Activated T-cell treated with anti-CD3 and anti-CD28 coated beads for 24 hours (primary cell): ENCODE results near the gene TBC1D3.
"Not testable (repeated sequence)": the region's sequence is repeated elsewhere in the genome, so short reads cannot be mapped to it uniquely, and the experiment has no call there.

Experiments used
- DNase-seq: peaks from one replicate; pipeline ENCODE4 v3.0.0-alpha.2; 2020; ENCODE audit warnings: low read depth

TBC1D3 gene

GRCh38 chr17:38192455-38192854, at the start of gene TBC1D3:
Gene TBC1D3 (minus strand): TSS chr17:38192555. CDS start chr17:38191029, 1,526 bp downstream.
- DNase-seq, result not testable (repeated sequence)

DNA sequence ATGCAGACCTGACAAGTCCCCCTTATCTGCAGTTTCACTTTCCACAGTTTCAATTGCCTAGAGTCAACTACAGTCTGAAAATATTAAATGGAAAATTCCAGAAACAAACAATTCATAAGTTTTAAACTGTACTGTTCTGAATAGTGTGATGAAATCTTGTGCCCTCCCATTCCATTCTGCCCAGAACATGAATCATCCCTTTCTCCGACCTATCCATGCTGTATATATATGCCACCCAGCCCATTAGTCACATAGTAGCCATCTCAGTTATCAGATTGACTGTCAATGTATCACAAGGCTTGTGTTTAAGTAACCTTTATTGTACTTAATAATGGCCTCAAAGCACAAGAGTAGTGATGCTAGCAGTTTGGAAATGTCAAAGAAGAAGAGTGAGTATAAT, 40.4 kb upstream of the TBC1D3 start:
- not testable (repeated sequence) for DNase-seq

DNA sequence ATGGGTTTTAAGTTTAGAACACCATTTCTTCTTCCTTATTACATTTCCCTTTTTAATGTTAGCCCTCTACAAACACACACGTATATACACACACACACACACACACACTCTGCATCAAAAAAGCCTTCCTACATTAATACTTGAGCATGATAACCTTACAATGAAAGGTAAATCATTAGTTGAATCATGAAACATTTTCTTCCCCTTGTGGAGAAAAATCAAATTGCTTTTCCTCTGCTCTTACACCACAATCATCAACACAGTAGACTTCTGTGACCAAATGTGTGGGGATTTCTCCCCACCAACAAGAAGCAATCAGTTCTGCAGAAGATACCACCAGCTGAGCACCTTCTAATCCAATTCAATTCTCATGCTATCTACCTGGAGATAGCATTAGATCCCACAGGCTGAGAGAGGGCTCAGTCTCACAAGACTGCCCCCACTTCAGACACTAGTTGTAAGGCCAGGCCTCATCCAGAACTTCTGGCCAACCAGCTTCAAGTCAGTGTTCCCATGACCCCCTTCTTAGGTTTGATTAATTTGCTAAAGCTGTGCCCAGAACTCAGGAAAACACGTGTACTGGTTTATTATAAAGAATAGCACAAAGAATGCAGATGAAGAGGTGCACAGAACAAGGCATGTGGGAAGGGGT, 33.6 kb upstream of the TBC1D3 start:
- DNase-seq, result not testable (repeated sequence)

DNA sequence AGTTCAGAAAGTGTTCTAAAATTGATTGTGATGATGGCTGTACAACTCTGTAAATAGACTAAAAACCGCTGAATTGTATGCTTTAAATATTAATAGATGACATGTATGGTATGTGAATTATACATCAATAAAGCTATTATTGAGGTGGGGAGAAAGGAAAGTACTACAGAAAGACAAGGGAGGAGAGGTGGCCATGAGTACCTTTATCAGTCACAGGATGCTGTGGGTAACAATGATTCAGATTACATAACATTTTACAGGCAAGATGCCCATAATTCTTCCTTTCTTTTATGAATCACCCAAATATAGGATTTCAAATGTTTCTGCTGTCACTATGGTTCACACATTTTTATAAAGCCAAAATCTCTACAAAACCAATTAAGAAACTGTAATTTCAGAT, 28.5 kb upstream of the TBC1D3 start:
- not testable (repeated sequence) for DNase-seq

DNA sequence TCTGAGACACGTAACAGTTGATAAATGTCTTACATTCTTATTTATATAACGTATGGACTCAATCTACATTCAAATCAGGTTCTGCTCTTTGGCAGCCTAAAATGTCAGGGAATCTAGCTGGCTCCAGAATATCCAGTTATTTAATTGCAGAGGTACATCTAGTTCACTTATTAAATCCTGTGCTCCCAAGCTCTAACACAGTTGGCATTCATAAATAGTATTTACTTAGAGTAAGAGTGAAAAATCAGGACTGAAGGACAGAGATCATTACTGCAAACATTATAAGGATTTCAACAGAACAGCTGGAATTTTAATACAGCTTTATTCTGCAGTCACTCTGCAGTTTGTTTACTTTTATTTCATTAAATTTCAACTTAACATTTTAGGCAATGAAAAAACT, 7.9 kb upstream of the TBC1D3 start:
- DNase-seq, result not testable (repeated sequence)

- not testable (repeated sequence) for DNase-seq
Observed at GRCh38 chr17:38134860-38135259, 57.5 kb downstream of the TBC1D3 start.
